ENCODE data around the gene CD300LF. TPM values are rescaled to one million over a fixed set of nuclear protein-coding genes. Genes with fewer than 3 reads are reported as not detected.

The CD300LF gene
- total and polyA plus RNA-seq, 2 experiments from 2014 or later = not detected

- H3K4me3 ChIP-seq = no peak overlapping the region
- H3K27me3 ChIP-seq (ENCODE audit: insufficient read depth) = no peaks in the 10 kb centered on the region
- peaks cover 4% of the 10 kb centered on the region for H3K9me3 Mint-ChIP-seq
- H3K4me2 ChIP-seq = no peak overlapping the region
- H3K27me3 Mint-ChIP-seq (ENCODE audit: insufficient read depth, low read depth, poor library complexity) = peaks cover 13% of the 10 kb centered on the region
- H3K9me2 ChIP-seq (ENCODE audit: insufficient read depth) = no peaks in the 10 kb centered on the region
- H3K4me1 ChIP-seq (ENCODE audit: insufficient read depth) = no peaks in the 10 kb centered on the region
- no peaks in the 10 kb centered on the region for H3F3A ChIP-seq (replicated peaks; ENCODE audit: low read depth)
- no peaks in the 10 kb centered on the region for H3K36me3 ChIP-seq (ENCODE audit: insufficient read depth)
- no peak for TF ChIP-seq CTCF (conservative IDR thresholded peaks at IDR 0.05; ENCODE audit: low read depth in 2 of 2)
- no peak for TF ChIP-seq NANOG (IDR thresholded peaks at IDR 0.05; ENCODE audit: borderline replicate concordance)
- no peak for TF ChIP-seq POLR2AphosphoS5 (IDR thresholded peaks at IDR 0.05; ENCODE audit: low read depth)
- no peak for TF ChIP-seq STAT1 (IDR thresholded peaks at IDR 0.05; ENCODE audit: unreplicated experiment)
- ATAC-seq = no peak
- no peaks in the 10 kb centered on the region for H4K20me1 ChIP-seq (replicated peaks; ENCODE audit: insufficient read depth)
- no peaks in the 10 kb centered on the region for H3K79me2 ChIP-seq (replicated peaks; ENCODE audit: insufficient read depth)
- no peak overlapping the region for H2AFZ ChIP-seq
- H3K4me3 Mint-ChIP-seq = no peak overlapping the region
- H3K4me1 Mint-ChIP-seq = no peaks in the 10 kb centered on the region
- no peak overlapping the region for H3K27ac ChIP-seq (ENCODE audit: low read depth)
- DNase-seq (ENCODE audit: low spot score) = no peak
- H3K36me3 Mint-ChIP-seq (ENCODE audit: low read depth) = no peaks in the 10 kb centered on the region
- H3K27ac Mint-ChIP-seq = no peak overlapping the region
Measured at GRCh38 chr17:74694081-74694480, 18.6 kb downstream of the CD300LF start.

GRCh38 chr17:74691151-74691550 is 21.6 kb downstream of the CD300LF start:
- no peak for ATAC-seq
- Histone ChIP-seq H3K4me3 (no peak overlapping the region), H3K4me1 (ENCODE audit: insufficient read depth) (no peaks in the 10 kb centered on the region), H4K20me1 (replicated peaks; ENCODE audit: insufficient read depth) (no peaks in the 10 kb centered on the region), H3K27ac (ENCODE audit: low read depth) (no peak overlapping the region), H3K27me3 (ENCODE audit: insufficient read depth) (no peaks in the 10 kb centered on the region), H2AFZ (no peak overlapping the region), H3F3A (replicated peaks; ENCODE audit: low read depth) (no peaks in the 10 kb centered on the region), H3K36me3 (ENCODE audit: insufficient read depth) (no peaks in the 10 kb centered on the region), H3K79me2 (replicated peaks; ENCODE audit: insufficient read depth) (no peaks in the 10 kb centered on the region), H3K9me2 (ENCODE audit: insufficient read depth) (no peaks in the 10 kb centered on the region), H3K4me2 (no peak overlapping the region)
- no peaks in the 10 kb centered on the region for H3K36me3 Mint-ChIP-seq (ENCODE audit: low read depth)
- H3K27ac Mint-ChIP-seq = no peak overlapping the region
- DNase-seq (ENCODE audit: low spot score) = no peak
- H3K4me1 Mint-ChIP-seq = no peaks in the 10 kb centered on the region
- peaks cover 4% of the 10 kb centered on the region for H3K9me3 Mint-ChIP-seq
- H3K4me3 Mint-ChIP-seq = no peak overlapping the region
- peaks cover 13% of the 10 kb centered on the region for H3K27me3 Mint-ChIP-seq (ENCODE audit: insufficient read depth, low read depth, poor library complexity)
- no peak for TF ChIP-seq EZH2phosphoT487 (IDR thresholded peaks at IDR 0.05; ENCODE audit: unreplicated experiment)
- no peak for TF ChIP-seq REST (IDR thresholded peaks at IDR 0.05; ENCODE audit: unreplicated experiment)
- no peak for TF ChIP-seq ZNF114 (CRISPR knock-in tag; IDR thresholded peaks at IDR 0.05)
- TF ChIP-seq JUNB (IDR thresholded peaks at IDR 0.05; ENCODE audit: unreplicated experiment) = no peak
- no peak for TF ChIP-seq STAT1 (IDR thresholded peaks at IDR 0.05; ENCODE audit: unreplicated experiment)
- no peak for TF ChIP-seq POLR2AphosphoS5 (IDR thresholded peaks at IDR 0.05; ENCODE audit: low read depth)
- no peak for TF ChIP-seq CREB1 (CRISPR knock-in tag; IDR thresholded peaks at IDR 0.05; ENCODE audit: low read depth)
- no peak for TF ChIP-seq NANOG (IDR thresholded peaks at IDR 0.05; ENCODE audit: borderline replicate concordance)
- no peak for TF ChIP-seq CTCF (conservative IDR thresholded peaks at IDR 0.05; ENCODE audit: low read depth in 2 of 2)
- no peak for TF ChIP-seq EZH2 (IDR thresholded peaks at IDR 0.05; ENCODE audit: low read depth, unreplicated experiment)

All from GM23338 (cell line).